Measurements from ENCODE around the gene RIPPLY2. TPM values are rescaled to one million over a fixed set of nuclear protein-coding genes. Genes with fewer than 3 reads are reported as not detected.

The RIPPLY2 gene
- total RNA-seq, 4 donors from 2014 or later: not detected

DNA sequence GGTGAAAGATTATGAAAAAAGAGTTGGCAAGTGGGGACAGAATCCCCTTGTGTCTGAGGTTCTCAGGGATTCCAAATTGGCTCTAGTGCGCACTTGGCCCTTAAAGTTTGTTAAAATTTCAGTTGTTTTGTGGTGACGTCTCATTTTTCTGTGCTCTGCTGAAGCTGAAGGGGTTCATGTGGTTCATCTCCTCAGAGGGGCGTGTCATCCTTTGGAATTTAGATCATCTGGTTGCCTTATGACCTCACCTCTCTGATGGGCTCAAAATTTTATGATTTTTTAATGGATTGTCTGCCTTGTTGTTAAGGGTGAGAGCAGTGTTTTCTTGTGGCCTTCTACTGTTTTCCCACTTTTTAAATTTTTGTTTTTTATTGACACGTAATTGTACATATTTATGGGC is 26.6 kb downstream of the RIPPLY2 start:
- DNase-seq: no peak
- Histone ChIP-seq H3K9me3 (no peaks in the 10 kb centered on the region), H3K27me3 (no peaks in the 10 kb centered on the region), H3K4me3 (no peak overlapping the region), H3K36me3 (no peaks in the 10 kb centered on the region), H3K4me1 (peaks cover 0 to 5% (median 0%) of the 10 kb centered on the region in 4 donors), H3K27ac (no peak overlapping the region)
- no peak for TF ChIP-seq CTCF (IDR thresholded peaks at IDR 0.05)
- no peak for TF ChIP-seq POLR2A (IDR thresholded peaks at IDR 0.05)

- Histone ChIP-seq H3K36me3 (no peaks in the 10 kb centered on the region), H3K27me3 (no peaks in the 10 kb centered on the region), H3K4me3 (no peak overlapping the region), H3K9me3 (no peaks in the 10 kb centered on the region), H3K4me1 (peaks cover 0 to 5% (median 0%) of the 10 kb centered on the region in 4 donors), H3K27ac (no peak overlapping the region)
- DNase-seq: no peak
- TF ChIP-seq CTCF (IDR thresholded peaks at IDR 0.05): no peak
- TF ChIP-seq POLR2A (IDR thresholded peaks at IDR 0.05): no peak
Measured at GRCh38 chr6:83883240-83883639, 30.1 kb downstream of the RIPPLY2 start.

GRCh38 chr6:83884523-83884922 is 31.4 kb downstream of the RIPPLY2 start:
- Histone ChIP-seq H3K27ac (no peak overlapping the region), H3K4me3 (no peak overlapping the region), H3K9me3 (no peaks in the 10 kb centered on the region), H3K4me1 (no peaks in the 10 kb centered on the region), H3K36me3 (no peaks in the 10 kb centered on the region), H3K27me3 (no peaks in the 10 kb centered on the region)
- DNase-seq: no peak
- TF ChIP-seq POLR2A (IDR thresholded peaks at IDR 0.05): no peak
- TF ChIP-seq CTCF (IDR thresholded peaks at IDR 0.05): peak; percentile 22 to 90 (median 80)

DNA sequence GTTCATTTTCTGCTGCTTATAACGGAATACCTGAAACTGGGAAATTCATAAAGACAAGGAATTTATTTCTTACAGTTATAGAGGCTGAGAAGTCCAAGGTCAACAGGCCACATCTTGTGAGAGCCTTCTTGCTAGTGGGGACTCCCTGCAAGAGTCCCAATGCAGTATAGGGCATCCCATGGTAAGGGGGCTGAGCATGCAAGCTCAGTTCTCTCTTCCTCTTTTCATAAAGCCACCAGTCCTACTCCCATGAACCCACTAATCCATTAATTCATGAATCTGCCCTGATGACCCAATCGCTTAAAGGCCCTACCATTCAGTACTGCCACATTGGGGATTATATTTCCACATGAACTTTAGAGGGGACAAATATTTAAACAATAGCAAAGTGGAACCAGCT is 32.8 kb downstream of the RIPPLY2 start:
- Histone ChIP-seq H3K4me3 (no peak overlapping the region), H3K4me1 (no peaks in the 10 kb centered on the region), H3K27ac (no peak overlapping the region), H3K9me3 (no peaks in the 10 kb centered on the region), H3K36me3 (no peaks in the 10 kb centered on the region), H3K27me3 (no peaks in the 10 kb centered on the region)
- DNase-seq: no peak
- TF ChIP-seq CTCF (IDR thresholded peaks at IDR 0.05) (no peak), POLR2A (IDR thresholded peaks at IDR 0.05) (no peak)

GRCh38 chr6:83889621-83890020 is 36.5 kb downstream of the RIPPLY2 start:
- Histone ChIP-seq H3K27ac (no peak overlapping the region), H3K36me3 (no peaks in the 10 kb centered on the region), H3K9me3 (no peaks in the 10 kb centered on the region), H3K4me3 (no peak overlapping the region), H3K27me3 (no peaks in the 10 kb centered on the region), H3K4me1 (no peaks in the 10 kb centered on the region)
- TF ChIP-seq POLR2A (IDR thresholded peaks at IDR 0.05): no peak
- TF ChIP-seq CTCF (IDR thresholded peaks at IDR 0.05): no peak
- no peak for DNase-seq

- Histone ChIP-seq H3K4me3 (no peak overlapping the region), H3K27me3 (no peaks in the 10 kb centered on the region), H3K4me1 (no peaks in the 10 kb centered on the region), H3K9me3 (no peaks in the 10 kb centered on the region), H3K27ac (no peak overlapping the region), H3K36me3 (peaks cover 0 to 4% (median 0%) of the 10 kb centered on the region in 3 donors)
- no peak for DNase-seq
- TF ChIP-seq POLR2A (IDR thresholded peaks at IDR 0.05): no peak
- no peak for TF ChIP-seq CTCF (IDR thresholded peaks at IDR 0.05)
Measured at GRCh38 chr6:83890520-83890919, 37.4 kb downstream of the RIPPLY2 start.
